Measurements from ENCODE around the gene R3HDM2. TPM values are rescaled to one million over a fixed set of nuclear protein-coding genes. Genes with fewer than 3 reads are reported as not detected.

R3HDM2 gene
- total RNA-seq, 1 experiment from 2014 or later = 64.8 TPM

DNA sequence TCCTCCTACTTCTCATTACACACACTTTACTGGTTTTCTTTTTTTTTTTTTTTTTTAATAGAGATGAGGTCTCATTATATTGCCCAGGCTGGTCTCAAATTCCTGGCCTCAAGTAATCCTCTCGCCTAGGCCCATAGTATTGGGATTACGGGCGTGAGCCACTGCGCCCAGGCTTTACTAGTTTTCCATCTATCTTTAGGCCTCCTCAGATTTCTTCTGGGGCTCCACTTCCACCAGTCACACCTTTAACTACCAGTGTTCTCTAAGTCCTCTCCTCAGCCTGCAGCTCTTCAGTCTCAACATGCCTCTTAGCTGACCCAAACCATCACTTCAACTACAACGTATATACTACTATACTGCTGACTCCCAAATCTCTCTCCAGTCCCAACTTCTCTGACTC is 10.4 kb downstream of the R3HDM2 start:
- Mint-ChIP-seq H3K4me3 (ENCODE audit: unreplicated experiment) (no peak overlapping the region), H3K36me3 (ENCODE audit: insufficient read depth, unreplicated experiment) (peaks cover 29% of the 10 kb centered on the region), H3K9me3 (ENCODE audit: unreplicated experiment) (no peaks in the 10 kb centered on the region), H3K27me3 (ENCODE audit: insufficient read depth, unreplicated experiment) (no peaks in the 10 kb centered on the region), H3K27ac (ENCODE audit: low read depth, unreplicated experiment) (no peak overlapping the region), H3K4me1 (ENCODE audit: insufficient read depth, unreplicated experiment) (peaks cover 23% of the 10 kb centered on the region)
- TF ChIP-seq, protein P1, sequence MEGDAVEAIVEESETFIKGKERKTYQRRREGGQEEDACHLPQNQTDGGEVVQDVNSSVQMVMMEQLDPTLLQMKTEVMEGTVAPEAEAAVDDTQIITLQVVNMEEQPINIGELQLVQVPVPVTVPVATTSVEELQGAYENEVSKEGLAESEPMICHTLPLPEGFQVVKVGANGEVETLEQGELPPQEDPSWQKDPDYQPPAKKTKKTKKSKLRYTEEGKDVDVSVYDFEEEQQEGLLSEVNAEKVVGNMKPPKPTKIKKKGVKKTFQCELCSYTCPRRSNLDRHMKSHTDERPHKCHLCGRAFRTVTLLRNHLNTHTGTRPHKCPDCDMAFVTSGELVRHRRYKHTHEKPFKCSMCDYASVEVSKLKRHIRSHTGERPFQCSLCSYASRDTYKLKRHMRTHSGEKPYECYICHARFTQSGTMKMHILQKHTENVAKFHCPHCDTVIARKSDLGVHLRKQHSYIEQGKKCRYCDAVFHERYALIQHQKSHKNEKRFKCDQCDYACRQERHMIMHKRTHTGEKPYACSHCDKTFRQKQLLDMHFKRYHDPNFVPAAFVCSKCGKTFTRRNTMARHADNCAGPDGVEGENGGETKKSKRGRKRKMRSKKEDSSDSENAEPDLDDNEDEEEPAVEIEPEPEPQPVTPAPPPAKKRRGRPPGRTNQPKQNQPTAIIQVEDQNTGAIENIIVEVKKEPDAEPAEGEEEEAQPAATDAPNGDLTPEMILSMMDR (IDR thresholded peaks at IDR 0.05; ENCODE audit: unreplicated experiment) = no peak
- CTCF ChIA-PET = interaction anchor here (0.9 kb wide), 1 partner anchor 46 kb away, joined by 5 read pairs; no protein-coding TSS in a partner anchor
- POLR2A ChIA-PET = no interaction called here
- no TSS peak for BruUV-seq (replicated peaks)
- DNase-seq (ENCODE audit: unreplicated experiment) = no peak
- intact Hi-C loops (cut with micrococcal nuclease) = no loop called here

DNA sequence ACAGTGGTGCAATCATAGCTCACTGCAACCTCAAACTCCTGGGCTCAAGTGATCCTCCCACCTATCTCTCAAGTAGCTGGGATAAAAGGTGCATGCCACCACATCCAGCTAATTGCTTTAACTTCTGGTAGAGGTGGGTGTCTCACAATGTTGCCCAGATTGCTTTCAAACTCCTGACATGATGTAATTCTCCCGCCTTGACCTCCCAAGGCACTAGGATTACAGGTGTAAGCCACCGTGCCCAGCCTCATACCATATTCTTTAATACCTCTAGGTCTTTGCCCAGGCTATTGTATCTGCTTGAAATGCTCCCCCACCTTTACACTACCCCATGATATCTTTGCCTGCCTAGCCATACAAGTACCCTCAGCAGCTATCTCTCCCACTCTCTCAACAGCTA is 11.3 kb downstream of the R3HDM2 start:
- H3K27me3 Mint-ChIP-seq (ENCODE audit: insufficient read depth, unreplicated experiment) = no peaks in the 10 kb centered on the region
- H3K36me3 Mint-ChIP-seq (ENCODE audit: insufficient read depth, unreplicated experiment) = peaks cover 24% of the 10 kb centered on the region
- no peaks in the 10 kb centered on the region for H3K9me3 Mint-ChIP-seq (ENCODE audit: unreplicated experiment)
- no peak overlapping the region for H3K27ac Mint-ChIP-seq (ENCODE audit: low read depth, unreplicated experiment)
- intact Hi-C loops (cut with micrococcal nuclease) = no loop called here
- BruUV-seq (replicated peaks) = no TSS peak
- no peak overlapping the region for H3K4me3 Mint-ChIP-seq (ENCODE audit: unreplicated experiment)
- ChIA-PET CTCF (interaction anchor here (0.7 to 2.6 kb wide), 5 partner anchors 10 to 338 kb away, joined by 3 to 12 read pairs (median 8); no protein-coding TSS in a partner anchor), POLR2A (interaction anchor here (0.6 to 2.7 kb wide), 3 partner anchors 9 to 28 kb away, joined by 3 to 9 read pairs (median 4); no protein-coding TSS in a partner anchor)
- H3K4me1 Mint-ChIP-seq (ENCODE audit: insufficient read depth, unreplicated experiment) = peaks cover 27% of the 10 kb centered on the region
- no peak for DNase-seq (ENCODE audit: unreplicated experiment)
- TF ChIP-seq, protein P1 (IDR thresholded peaks at IDR 0.05; ENCODE audit: unreplicated experiment) = no peak

DNA sequence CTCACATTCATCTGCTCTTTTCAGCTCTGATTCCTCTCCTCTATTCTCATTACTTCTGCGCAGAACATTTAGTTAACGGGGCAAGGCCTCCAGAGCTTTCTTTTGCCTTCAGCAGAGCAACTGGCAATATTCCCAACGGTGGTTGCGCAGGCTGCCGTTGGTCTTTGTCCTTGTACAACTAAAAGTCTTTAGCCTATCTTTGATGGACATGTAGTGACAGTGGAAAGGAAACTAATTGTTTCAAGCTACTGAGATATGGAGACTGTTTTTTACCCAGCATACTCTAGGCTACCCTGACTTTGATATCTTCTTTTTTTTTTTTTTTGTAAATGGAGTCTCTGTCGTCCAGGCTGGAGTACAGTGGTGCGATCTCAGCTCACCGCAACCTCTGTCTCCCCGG is 12.6 kb downstream of the R3HDM2 start:
- intact Hi-C loops (cut with micrococcal nuclease) = no loop called here
- Mint-ChIP-seq H3K9me3 (ENCODE audit: unreplicated experiment) (no peaks in the 10 kb centered on the region), H3K36me3 (ENCODE audit: insufficient read depth, unreplicated experiment) (peaks cover 16% of the 10 kb centered on the region), H3K27me3 (ENCODE audit: insufficient read depth, unreplicated experiment) (no peaks in the 10 kb centered on the region), H3K4me3 (ENCODE audit: unreplicated experiment) (no peak overlapping the region), H3K27ac (ENCODE audit: low read depth, unreplicated experiment) (no peak overlapping the region), H3K4me1 (ENCODE audit: insufficient read depth, unreplicated experiment) (peaks cover 27% of the 10 kb centered on the region)
- ChIA-PET POLR2A (interaction anchor here (0.5 to 2.7 kb wide), 4 partner anchors 8 to 346 kb away, joined by 3 to 9 read pairs (median 4); no protein-coding TSS in a partner anchor), CTCF (interaction anchor here (0.6 to 2.6 kb wide), 8 partner anchors 9 to 204 kb away, joined by 3 to 12 read pairs (median 4); no protein-coding TSS in a partner anchor)
- no TSS peak for BruUV-seq (replicated peaks)
- DNase-seq (ENCODE audit: unreplicated experiment) = no peak
- TF ChIP-seq, protein P1 (IDR thresholded peaks at IDR 0.05; ENCODE audit: unreplicated experiment) = no peak

DNA sequence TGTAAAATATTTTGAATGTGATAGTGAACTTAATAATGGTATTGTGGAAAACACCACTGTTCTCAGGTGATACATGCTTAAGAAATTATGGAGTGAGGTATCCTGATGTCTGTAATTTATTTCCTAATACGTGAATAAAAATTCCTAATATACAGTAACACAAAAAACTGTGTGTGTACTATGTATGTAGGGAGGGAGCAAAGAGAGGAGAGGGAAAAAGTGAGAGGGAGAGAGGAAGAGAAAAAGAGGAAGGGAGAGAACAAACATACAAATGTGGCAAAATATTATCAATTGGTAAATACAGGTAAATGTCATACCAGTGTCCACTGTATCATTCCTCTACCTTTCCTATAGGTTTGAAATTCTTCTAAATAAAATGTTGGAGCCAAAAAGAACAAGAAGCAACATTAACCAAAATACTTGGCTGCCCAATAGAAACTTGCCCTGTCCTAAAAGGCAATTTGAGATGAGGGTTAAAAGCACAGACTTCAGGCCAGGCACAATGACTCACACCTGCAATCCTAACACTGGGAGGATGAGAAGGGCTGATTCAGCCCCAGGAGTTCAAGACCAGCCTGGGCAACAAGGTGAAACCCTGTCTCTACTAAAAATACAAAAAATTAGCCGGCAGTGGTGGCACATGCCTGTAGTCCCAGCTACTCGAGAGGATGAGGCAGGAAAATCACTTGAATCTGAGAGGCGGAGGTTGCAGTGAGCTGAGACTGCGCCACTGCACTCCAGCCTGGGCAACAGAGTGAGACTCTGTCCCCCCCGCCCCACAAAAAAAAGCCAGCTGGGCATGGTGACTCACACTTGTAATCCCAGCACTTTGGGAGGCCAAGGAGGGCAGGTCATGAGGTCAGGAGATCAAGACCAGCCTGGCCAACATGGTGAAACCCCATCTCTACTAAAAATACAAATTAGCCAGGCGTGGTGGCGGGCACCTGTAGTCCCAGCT is 14.5 kb downstream of the R3HDM2 start:
- ChIA-PET POLR2A (no interaction called here), CTCF (interaction anchor here (0.8 kb wide), 1 partner anchor 37 kb away, joined by 3 read pairs; no protein-coding TSS in a partner anchor)
- Mint-ChIP-seq H3K36me3 (ENCODE audit: insufficient read depth, unreplicated experiment) (peaks cover 12% of the 10 kb centered on the region), H3K9me3 (ENCODE audit: unreplicated experiment) (no peaks in the 10 kb centered on the region), H3K4me1 (ENCODE audit: insufficient read depth, unreplicated experiment) (peaks cover 27% of the 10 kb centered on the region), H3K27ac (ENCODE audit: low read depth, unreplicated experiment) (peak overlapping the region; percentile 16), H3K4me3 (ENCODE audit: unreplicated experiment) (no peak overlapping the region), H3K27me3 (ENCODE audit: insufficient read depth, unreplicated experiment) (no peaks in the 10 kb centered on the region)
- BruUV-seq (replicated peaks) = no TSS peak
- TF ChIP-seq, protein P1 (IDR thresholded peaks at IDR 0.05; ENCODE audit: unreplicated experiment) = no peak
- DNase-seq (ENCODE audit: unreplicated experiment) = peak; percentile 53
- intact Hi-C loops (cut with micrococcal nuclease) = no loop called here
